GM10266 (cell line): Measurements from ENCODE around the gene CYSRT1.

Source experiments
- DNase-seq: peaks from one replicate; pipeline ENCODE4 v3.0.0; 2012; ENCODE audit errors: extremely low spot score
- CTCF ChIP-seq: IDR thresholded peaks from 2 replicates; pipeline ENCODE4 v1.5.1; 2012; ENCODE audit warnings: mild to moderate bottlenecking, low read depth; ENCODE audit not compliant: control insufficient read depth, insufficient read depth; ENCODE audit errors: missing control alignments

The CYSRT1 gene

GRCh38 chr9:137272241-137273094 lies 47.5 kb downstream of the CYSRT1 start:
- no peak for DNase-seq
- no peak for TF ChIP-seq CTCF

GRCh38 chr9:137273095-137273490 lies 48.1 kb downstream of the CYSRT1 start:
- no peak for TF ChIP-seq CTCF
- no peak for DNase-seq

GRCh38 chr9:137273611-137274320 lies 48.8 kb downstream of the CYSRT1 start:
- DNase-seq, result no peak
- TF ChIP-seq CTCF, result no peak

- TF ChIP-seq CTCF, result no peak
- no peak for DNase-seq
These were observed 50.2 kb downstream of the CYSRT1 start for GRCh38 chr9:137275203-137275587.
